Measurements from ENCODE around the gene POLN.
"Not testable (repeated sequence)": the region's sequence is repeated elsewhere in the genome, so short reads cannot be mapped to it uniquely, and the experiment has no call there.

The POLN gene

GRCh38 chr4:2283199-2283711 is 41.3 kb upstream of the POLN start:
- H3K36me3 ChIP-seq (ENCODE audit: insufficient read depth, low read length), result no peaks in the 10 kb centered on the region
- no peaks in the 10 kb centered on the region for H3K9me3 ChIP-seq (ENCODE audit: low read length)
- H3K4me3 ChIP-seq (ENCODE audit: low read length), result no peak overlapping the region
- H3K4me1 ChIP-seq (ENCODE audit: insufficient read depth, low read length), result no peaks in the 10 kb centered on the region
- H2AFZ ChIP-seq (ENCODE audit: low read depth, low read length), result no peak overlapping the region
- H3K27me3 ChIP-seq (ENCODE audit: insufficient read depth, low read length), result peaks cover 17% of the 10 kb centered on the region

GRCh38 chr4:2281575-2282343 is 39.8 kb upstream of the POLN start:
- Histone ChIP-seq H2AFZ (ENCODE audit: low read depth, low read length) (no peak overlapping the region), H3K27me3 (ENCODE audit: insufficient read depth, low read length) (peaks cover 12% of the 10 kb centered on the region), H3K36me3 (ENCODE audit: insufficient read depth, low read length) (no peaks in the 10 kb centered on the region), H3K9me3 (ENCODE audit: low read length) (no peaks in the 10 kb centered on the region), H3K4me3 (ENCODE audit: low read length) (no peak overlapping the region), H3K4me1 (ENCODE audit: insufficient read depth, low read length) (no peaks in the 10 kb centered on the region)

GRCh38 chr4:2280531-2281300 is 38.8 kb upstream of the POLN start:
- H3K36me3 ChIP-seq (ENCODE audit: insufficient read depth, low read length), result no peaks in the 10 kb centered on the region
- no peaks in the 10 kb centered on the region for H3K9me3 ChIP-seq (ENCODE audit: low read length)
- no peak overlapping the region for H3K4me3 ChIP-seq (ENCODE audit: low read length)
- no peaks in the 10 kb centered on the region for H3K4me1 ChIP-seq (ENCODE audit: insufficient read depth, low read length)
- no peak overlapping the region for H2AFZ ChIP-seq (ENCODE audit: low read depth, low read length)
- H3K27me3 ChIP-seq (ENCODE audit: insufficient read depth, low read length), result peaks cover 9% of the 10 kb centered on the region

GRCh38 chr4:2277956-2278355 is 36.0 kb upstream of the POLN start:
- H3K4me1 ChIP-seq (ENCODE audit: insufficient read depth, low read length), result peaks cover 2% of the 10 kb centered on the region
- no peaks in the 10 kb centered on the region for H3K36me3 ChIP-seq (ENCODE audit: insufficient read depth, low read length)
- H3K27me3 ChIP-seq (ENCODE audit: insufficient read depth, low read length), result peaks cover 9% of the 10 kb centered on the region

GRCh38 chr4:2276581-2277325 is 34.8 kb upstream of the POLN start:
- no peak overlapping the region for H3K4me3 ChIP-seq (ENCODE audit: low read length)
- H3K9me3 ChIP-seq (ENCODE audit: low read length), result no peaks in the 10 kb centered on the region
- H3K27me3 ChIP-seq (ENCODE audit: insufficient read depth, low read length), result peaks cover 17% of the 10 kb centered on the region
- H3K4me1 ChIP-seq (ENCODE audit: insufficient read depth, low read length), result peaks cover 2% of the 10 kb centered on the region
- no peaks in the 10 kb centered on the region for H3K36me3 ChIP-seq (ENCODE audit: insufficient read depth, low read length)
- no peak overlapping the region for H2AFZ ChIP-seq (ENCODE audit: low read depth, low read length)

More at GRCh38 chr4:2277956-2278355, 36.0 kb upstream of the POLN start:
- Histone ChIP-seq H3K4me3 (ENCODE audit: low read length) (no peak overlapping the region), H2AFZ (ENCODE audit: low read depth, low read length) (no peak overlapping the region), H3K9me3 (ENCODE audit: low read length) (no peaks in the 10 kb centered on the region)

GRCh38 chr4:2275546-2276251 is 33.8 kb upstream of the POLN start:
- no peak overlapping the region for H2AFZ ChIP-seq (ENCODE audit: low read depth, low read length)
- peaks cover 19% of the 10 kb centered on the region for H3K27me3 ChIP-seq (ENCODE audit: insufficient read depth, low read length)
- no peaks in the 10 kb centered on the region for H3K9me3 ChIP-seq (ENCODE audit: low read length)
- H3K4me1 ChIP-seq (ENCODE audit: insufficient read depth, low read length), result peaks cover 2% of the 10 kb centered on the region
- H3K4me3 ChIP-seq (ENCODE audit: low read length), result no peak overlapping the region
- H3K36me3 ChIP-seq (ENCODE audit: insufficient read depth, low read length), result no peaks in the 10 kb centered on the region

- H3K36me3 ChIP-seq (ENCODE audit: insufficient read depth, low read length); H3K9me3 ChIP-seq (ENCODE audit: low read length); H2AFZ ChIP-seq (ENCODE audit: low read depth, low read length); H3K4me1 ChIP-seq (ENCODE audit: insufficient read depth, low read length); H3K4me3 ChIP-seq (ENCODE audit: low read length): not testable (repeated sequence)
- H3K27me3 ChIP-seq (ENCODE audit: insufficient read depth, low read length), result peaks cover 20% of the 10 kb centered on the region
These were observed 33.1 kb upstream of the POLN start for GRCh38 chr4:2275044-2275397.

- H2AFZ ChIP-seq (ENCODE audit: low read depth, low read length), result no peak overlapping the region
- no peaks in the 10 kb centered on the region for H3K9me3 ChIP-seq (ENCODE audit: low read length)
- peaks cover 2% of the 10 kb centered on the region for H3K4me1 ChIP-seq (ENCODE audit: insufficient read depth, low read length)
- no peaks in the 10 kb centered on the region for H3K36me3 ChIP-seq (ENCODE audit: insufficient read depth, low read length)
- H3K4me3 ChIP-seq (ENCODE audit: low read length), result no peak overlapping the region
- peaks cover 22% of the 10 kb centered on the region for H3K27me3 ChIP-seq (ENCODE audit: insufficient read depth, low read length)
These were observed 32.6 kb upstream of the POLN start for GRCh38 chr4:2274320-2275043.

- H3K4me3 ChIP-seq (ENCODE audit: low read length), result no peak overlapping the region
- peaks cover 22% of the 10 kb centered on the region for H3K27me3 ChIP-seq (ENCODE audit: insufficient read depth, low read length)
- peaks cover 4% of the 10 kb centered on the region for H3K4me1 ChIP-seq (ENCODE audit: insufficient read depth, low read length)
- no peaks in the 10 kb centered on the region for H3K9me3 ChIP-seq (ENCODE audit: low read length)
- no peaks in the 10 kb centered on the region for H3K36me3 ChIP-seq (ENCODE audit: insufficient read depth, low read length)
- H2AFZ ChIP-seq (ENCODE audit: low read depth, low read length), result no peak overlapping the region
These were observed 31.9 kb upstream of the POLN start for GRCh38 chr4:2273657-2274319.

GRCh38 chr4:2273221-2273620 is 31.3 kb upstream of the POLN start:
- no peak overlapping the region for H2AFZ ChIP-seq (ENCODE audit: low read depth, low read length)
- peaks cover 22% of the 10 kb centered on the region for H3K27me3 ChIP-seq (ENCODE audit: insufficient read depth, low read length)
- H3K4me3 ChIP-seq (ENCODE audit: low read length), result no peak overlapping the region

GRCh38 chr4:2272828-2273120 is 30.9 kb upstream of the POLN start:
- Histone ChIP-seq H3K36me3 (ENCODE audit: insufficient read depth, low read length) (no peaks in the 10 kb centered on the region), H3K9me3 (ENCODE audit: low read length) (no peaks in the 10 kb centered on the region), H3K4me3 (ENCODE audit: low read length) (no peak overlapping the region), H2AFZ (ENCODE audit: low read depth, low read length) (no peak overlapping the region), H3K27me3 (ENCODE audit: insufficient read depth, low read length) (peaks cover 22% of the 10 kb centered on the region), H3K4me1 (ENCODE audit: insufficient read depth, low read length) (peaks cover 4% of the 10 kb centered on the region)

More at GRCh38 chr4:2273221-2273620, 31.3 kb upstream of the POLN start:
- peaks cover 4% of the 10 kb centered on the region for H3K4me1 ChIP-seq (ENCODE audit: insufficient read depth, low read length)
- no peaks in the 10 kb centered on the region for H3K9me3 ChIP-seq (ENCODE audit: low read length)
- H3K36me3 ChIP-seq (ENCODE audit: insufficient read depth, low read length), result no peaks in the 10 kb centered on the region
